Natural killer cell (primary cell): ENCODE data around the gene MB. TPM values are rescaled to one million over a fixed set of nuclear protein-coding genes. Genes with fewer than 3 reads are reported as not detected.

Source experiments
- ATAC-seq, 3 donors: fragments of 150-1000 bp in 2 of 3; fragments of 200-7000 bp in 1 of 3; cut with Tn5 transposase; 1 replicate in 1 of 3; 2 replicates in 2 of 3; pipeline ENCODE4 v1.10.0; 2021; ENCODE audit warnings: mild to moderate bottlenecking in 2 of 3, moderate library complexity in 2 of 3
- DNase-seq, 2 donors: peaks; one replicate each; pipeline versions ENCODE4 v3.0.0 to v3.0.0-alpha.2; 2013 to 2021; ENCODE audit warnings: mixed read lengths in 1 of 2
- H3K27ac ChIP-seq: one replicate; pipeline ENCODE4 v1.5.1; 2013; ENCODE audit warnings: mild to moderate bottlenecking, low read length
- H3K27me3 ChIP-seq: one replicate; pipeline ENCODE4 v1.6.1; 2013; ENCODE audit warnings: low read length; ENCODE audit not compliant: control insufficient read depth, insufficient read depth
- H3K36me3 ChIP-seq: one replicate; pipeline ENCODE4 v1.6.1; 2013; ENCODE audit warnings: low read length; ENCODE audit not compliant: control insufficient read depth, insufficient read depth
- H3K4me1 ChIP-seq: one replicate; pipeline ENCODE4 v1.6.1; 2013; ENCODE audit warnings: low read length; ENCODE audit not compliant: control insufficient read depth, insufficient read depth
- H3K4me3 ChIP-seq: one replicate; pipeline ENCODE4 v1.5.1; 2013; ENCODE audit warnings: low read length
- H3K9me3 ChIP-seq: one replicate; pipeline ENCODE4 v1.6.1; 2013; ENCODE audit warnings: low read length; ENCODE audit not compliant: control insufficient read depth, insufficient read depth
- H3K27ac Mint-ChIP-seq, 2 donors: one replicate each; pipeline ENCODE4 v1.8.0; 2022; ENCODE audit warnings: mild to moderate bottlenecking in 2 of 2, mixed read lengths in 2 of 2, moderate library complexity in 1 of 2
- H3K27me3 Mint-ChIP-seq, 2 donors: one replicate each; pipeline ENCODE4 v1.8.0; 2022; ENCODE audit warnings: low read depth in 2 of 2, mixed read lengths in 2 of 2
- H3K36me3 Mint-ChIP-seq: one replicate; pipeline ENCODE4 v1.8.0; 2022; ENCODE audit warnings: mixed read lengths
- H3K4me1 Mint-ChIP-seq, 2 donors: one replicate each; pipeline ENCODE4 v1.8.0; 2022; ENCODE audit warnings: mixed read lengths in 2 of 2
- H3K4me3 Mint-ChIP-seq: one replicate; pipeline ENCODE4 v1.8.0; 2022; ENCODE audit warnings: mild to moderate bottlenecking, moderate library complexity, mixed read lengths
- H3K9me3 Mint-ChIP-seq, 2 donors: one replicate each; pipeline ENCODE4 v1.8.0; 2022; ENCODE audit warnings: mixed read lengths in 2 of 2
- CTCF ChIP-seq: fragments of 200-600 bp; IDR thresholded peaks from one replicate; pipeline ENCODE4 v1.8.0; 2022; ENCODE audit warnings: antibody characterized with exemption
- WGBS: methylation state at CpG from one replicate; pipeline ENCODE4 v1.1.7; 2013; ENCODE audit warnings: missing lambda C conversion rate; ENCODE audit not compliant: insufficient coverage; 5-methylcytosine and 5-hydroxymethylcytosine counted together
- intact Hi-C: fragments of 100-400 bp; cut with micrococcal nuclease; formaldehyde crosslinking; loops from one replicate; pipeline ENCODE4 v1.14.2; 2022
- total RNA-seq, 4 donors: library from RNA; stranded (reverse); fragments of 120-200 nt in 1 of 4; gene quantifications; one replicate each; pipeline versions ENCODE4 v1.2.3 to v1.2.4, GENCODE V29; 2013 to 2022

The MB gene
- total RNA-seq, 3 donors from 2014 or later (not counting 1 experiment from before 2014, with no cell fraction given), result not detected

GRCh38 chr22:35651085-35651484, 34.0 kb upstream of the MB start:
- H3K36me3 ChIP-seq, result peaks cover 11% of the 10 kb centered on the region
- H3K9me3 ChIP-seq, result no peaks in the 10 kb centered on the region
- H3K27ac ChIP-seq, result no peak overlapping the region
- ATAC-seq, result no peak
- H3K4me3 ChIP-seq, result no peak overlapping the region
- Mint-ChIP-seq H3K36me3 (peaks cover 24% of the 10 kb centered on the region), H3K4me3 (peak overlapping the region; percentile 52), H3K27me3 (no peaks in the 10 kb centered on the region), H3K4me1 (peaks cover 69 to 72% of the 10 kb centered on the region in 2 donors), H3K27ac (peak overlapping the region; percentile 100), H3K9me3 (no peaks in the 10 kb centered on the region)
- WGBS, result over 99% methylated on average over 7 of the region's 7 CpGs
- peaks cover 45% of the 10 kb centered on the region for H3K4me1 ChIP-seq
- intact Hi-C loops, result no loop called here
- no peaks in the 10 kb centered on the region for H3K27me3 ChIP-seq
- no peak for TF ChIP-seq CTCF
- no peak for DNase-seq

GRCh38 chr22:35649636-35650250, 32.6 kb upstream of the MB start:
- intact Hi-C loops, result loop anchor here (5.0 kb wide), 2 partner anchors 48 to 513 kb away; partner anchors contain the start of gene APOL3
- no peak for ATAC-seq
- TF ChIP-seq CTCF, result no peak
- H3K27ac Mint-ChIP-seq, result peak overlapping the region; percentile 100
- 67% methylated on average over 6 of the region's 7 CpGs for WGBS
- H3K27me3 Mint-ChIP-seq, result no peaks in the 10 kb centered on the region
- peak overlapping the region; percentile 95 for H3K4me3 ChIP-seq
- no peaks in the 10 kb centered on the region for H3K27me3 ChIP-seq
- peaks cover 55 to 59% of the 10 kb centered on the region in 2 donors for H3K4me1 Mint-ChIP-seq
- no peak for DNase-seq
- H3K27ac ChIP-seq, result peak overlapping the region; percentile 99
- no peaks in the 10 kb centered on the region for H3K9me3 Mint-ChIP-seq
- peak overlapping the region; percentile 100 for H3K4me3 Mint-ChIP-seq
- peaks cover 45% of the 10 kb centered on the region for H3K4me1 ChIP-seq
- H3K36me3 Mint-ChIP-seq, result peaks cover 16% of the 10 kb centered on the region
- peaks cover 6% of the 10 kb centered on the region for H3K36me3 ChIP-seq
- H3K9me3 ChIP-seq, result no peaks in the 10 kb centered on the region

GRCh38 chr22:35649026-35649553, 32.0 kb upstream of the MB start:
- TF ChIP-seq CTCF, result no peak
- Mint-ChIP-seq H3K9me3 (no peaks in the 10 kb centered on the region), H3K27me3 (no peaks in the 10 kb centered on the region), H3K27ac (peak overlapping the region; percentile 100), H3K4me3 (peak overlapping the region; percentile 100), H3K36me3 (peaks cover 13% of the 10 kb centered on the region), H3K4me1 (peaks cover 49 to 52% of the 10 kb centered on the region in 2 donors)
- Histone ChIP-seq H3K4me3 (peak overlapping the region; percentile 95), H3K9me3 (no peaks in the 10 kb centered on the region), H3K36me3 (peaks cover 6% of the 10 kb centered on the region), H3K4me1 (peaks cover 43% of the 10 kb centered on the region), H3K27me3 (no peaks in the 10 kb centered on the region), H3K27ac (peak overlapping the region; percentile 99)
- no peak for DNase-seq
- intact Hi-C loops, result loop anchor here (5.0 kb wide), 2 partner anchors 48 to 513 kb away; partner anchors contain the start of gene APOL3
- WGBS, result 14% methylated on average over 7 of the region's 7 CpGs
- ATAC-seq, result no peak
